H1 (cell line): ENCODE results near the gene TOM1.

Experiments
- CREB1 ChIP-seq: IDR thresholded peaks from 2 replicates; pipeline ENCODE4 v1.6.1; 2012; ENCODE audit warnings: inconsistent platforms
- CTCF ChIP-seq, 3 experiments: IDR thresholded peaks; 1 replicate in 2 of 3; 2 replicates in 1 of 3; pipeline versions ENCODE4 v1.5.1 to v1.6.1; 2011; ENCODE audit warnings: low read length in 3 of 3, mild to moderate bottlenecking in 3 of 3, inconsistent platforms in 2 of 3, low read depth in 1 of 3, moderate library complexity in 1 of 3; ENCODE audit not compliant: insufficient read depth in 1 of 3; ENCODE audit errors: control extremely low read depth in 1 of 3
- EP300 ChIP-seq, 2 experiments: IDR thresholded peaks; 1 replicate in 1 of 2; 2 replicates in 1 of 2; pipeline ENCODE4 v1.6.1; 2011 to 2012; ENCODE audit warnings: low read depth in 2 of 2, low read length in 2 of 2, mild to moderate bottlenecking in 2 of 2, borderline replicate concordance in 1 of 2, inconsistent platforms in 1 of 2, moderate library complexity in 1 of 2
- GTF2F1 ChIP-seq: IDR thresholded peaks from 2 replicates; pipeline ENCODE4 v1.6.1; 2012; ENCODE audit warnings: low read depth, low read length, improper control_type of control experiment, borderline replicate concordance
- JUND ChIP-seq: IDR thresholded peaks from 2 replicates; pipeline ENCODE4 v1.6.1; 2011; ENCODE audit warnings: mild to moderate bottlenecking, improper control_type of control experiment, low read length
- SAP30 ChIP-seq: fragments of 300-600 bp; sonication (generic); IDR thresholded peaks from 2 replicates; pipeline ENCODE4 v1.7.1; 2012; ENCODE audit warnings: low read length, moderate library complexity, mild to moderate bottlenecking, inconsistent platforms; ENCODE audit not compliant: insufficient read depth, insufficient replicate concordance

- TF ChIP-seq GTF2F1 (no peak), CTCF (IDR thresholded peaks at IDR 0.05; ENCODE audit: control extremely low read depth in 1 of 3, insufficient read depth in 1 of 3, low read depth in 1 of 3, low read length in 3 of 3) (no peak), CREB1 (no peak), EP300 (IDR thresholded peaks at IDR 0.05; ENCODE audit: borderline replicate concordance in 1 of 2, low read depth in 2 of 2, low read length in 2 of 2) (no peak), SAP30 (no peak), JUND (no peak)
These were observed 81.8 kb downstream of the TOM1 start for GRCh38 chr22:35381424-35382009.
